Stimulated activated CD8-positive, alpha-beta memory T cell treated with anti-CD3 and anti-CD28 coated beads, Interleukin-12 subunit alpha, Interleukin-12 subunit beta, amount 100 ng/mL, for 24 hours (primary cell): Measurements from ENCODE around the gene SIRPA.

Experiments
- DNase-seq: peaks from one replicate; pipeline ENCODE4 v3.0.0-alpha.2; 2020; ENCODE audit errors: extremely low read depth

The SIRPA gene

DNA sequence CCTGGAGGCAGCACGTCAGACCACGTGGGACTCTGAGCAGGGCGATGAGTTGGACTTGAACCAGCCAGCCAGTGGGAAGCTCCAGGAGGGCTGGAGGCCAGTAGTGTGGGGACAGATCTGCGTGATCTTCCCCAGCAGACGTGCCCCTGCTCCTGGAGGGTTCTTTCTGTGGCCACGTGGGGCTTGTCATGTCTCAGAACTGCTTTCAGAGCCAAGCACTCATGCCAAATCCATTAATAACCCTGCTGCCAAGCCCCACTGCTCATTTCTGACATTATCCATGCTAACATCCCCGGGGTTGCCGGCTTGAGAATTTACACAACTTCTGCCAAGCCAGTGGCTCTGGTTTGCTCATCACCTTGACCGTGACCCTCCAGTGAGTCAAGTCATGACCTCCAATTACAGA lies 38.3 kb downstream of the SIRPA start:
- no peak for DNase-seq

DNA sequence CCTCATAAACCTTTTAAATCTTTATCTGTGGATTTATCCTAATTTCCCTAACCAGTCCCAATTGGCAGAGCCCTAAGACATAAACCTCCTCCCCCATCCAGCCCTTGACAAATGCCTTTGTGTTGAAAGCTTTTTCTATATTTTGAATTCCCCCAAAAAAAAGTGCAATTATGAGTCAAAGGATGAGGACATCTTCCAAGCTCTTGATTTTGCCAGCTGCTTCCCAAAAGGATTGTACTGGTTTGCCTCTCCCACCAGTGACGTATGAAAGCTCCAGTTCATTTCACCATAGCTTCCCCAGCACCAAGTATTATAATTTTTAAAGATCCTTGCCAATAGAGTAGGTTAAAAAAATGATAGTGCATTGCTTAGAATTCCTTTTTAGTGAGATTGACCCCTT lies 38.9 kb downstream of the SIRPA start:
- no peak for DNase-seq

DNA sequence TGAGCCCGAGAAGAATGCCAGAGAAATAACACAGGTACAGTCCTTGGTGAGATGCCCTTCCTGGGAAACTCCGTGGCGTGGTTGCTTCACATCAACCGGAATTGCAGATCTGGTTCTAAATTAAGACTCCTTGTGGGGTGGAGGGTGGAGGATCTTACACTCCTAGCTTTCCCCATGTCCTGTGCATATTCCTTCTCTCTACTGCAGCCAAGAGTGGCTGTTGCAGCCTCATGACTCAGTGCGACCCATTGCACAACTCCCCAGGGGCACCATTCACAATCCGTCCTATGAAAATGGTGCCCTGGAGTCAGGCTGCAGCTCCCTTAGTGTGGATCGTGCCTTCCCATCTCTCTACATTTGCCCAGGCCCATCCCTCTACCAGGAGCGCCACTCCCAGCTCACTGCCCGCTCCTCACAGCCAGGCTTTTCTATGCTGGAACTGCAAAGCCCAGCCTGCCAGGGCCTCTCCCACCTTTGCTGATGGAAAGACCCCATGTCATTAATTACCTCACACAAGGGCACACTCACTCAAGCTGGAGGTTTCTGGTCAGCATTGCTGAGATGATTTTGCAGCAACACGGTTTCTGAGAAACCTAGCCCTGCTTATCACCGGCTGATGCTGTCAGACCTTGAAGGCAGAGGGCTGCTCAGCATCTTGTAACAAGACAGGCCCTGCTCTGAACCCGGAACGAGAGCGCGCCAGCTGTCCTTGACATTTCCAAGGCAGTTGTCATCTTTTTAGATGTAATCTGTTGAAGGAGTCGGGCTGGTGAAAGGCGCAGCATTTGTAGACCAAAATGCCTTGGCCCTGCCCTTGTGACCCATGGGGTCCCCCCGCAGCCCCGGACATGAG lies 39.7 kb downstream of the SIRPA start:
- DNase-seq: no peak

DNA sequence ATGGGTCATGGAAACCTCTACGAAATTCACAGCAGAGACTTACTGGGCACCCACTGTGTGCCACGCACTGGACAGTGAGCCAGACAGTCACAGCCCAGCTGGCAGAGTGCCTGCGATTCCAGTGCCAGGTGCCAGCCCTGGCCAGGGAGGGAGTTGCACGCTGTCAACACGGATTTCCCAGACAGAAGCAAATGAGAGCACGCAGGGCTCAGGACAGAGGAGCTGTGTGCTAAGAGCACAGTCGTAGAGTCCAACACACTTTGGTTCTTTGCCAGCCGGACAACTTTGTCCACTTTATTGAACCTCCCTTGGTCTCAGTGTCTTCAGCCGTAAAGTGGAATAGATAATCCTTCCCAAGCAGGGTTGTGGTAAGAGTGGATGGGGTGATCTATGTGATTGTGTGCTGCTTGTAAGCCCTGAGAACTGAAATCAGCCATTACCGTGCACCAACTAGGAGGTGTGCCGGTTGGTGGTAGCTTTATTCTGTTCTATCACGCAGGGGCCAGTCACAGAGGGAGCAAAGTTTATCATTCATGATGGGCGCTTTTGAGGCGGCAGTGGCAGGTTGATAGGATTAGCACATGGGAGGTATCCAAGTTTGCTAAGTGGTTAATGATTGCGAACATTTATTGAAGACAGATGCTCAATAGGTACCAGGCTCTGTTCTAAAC lies 40.6 kb downstream of the SIRPA start:
- no peak for DNase-seq

DNA sequence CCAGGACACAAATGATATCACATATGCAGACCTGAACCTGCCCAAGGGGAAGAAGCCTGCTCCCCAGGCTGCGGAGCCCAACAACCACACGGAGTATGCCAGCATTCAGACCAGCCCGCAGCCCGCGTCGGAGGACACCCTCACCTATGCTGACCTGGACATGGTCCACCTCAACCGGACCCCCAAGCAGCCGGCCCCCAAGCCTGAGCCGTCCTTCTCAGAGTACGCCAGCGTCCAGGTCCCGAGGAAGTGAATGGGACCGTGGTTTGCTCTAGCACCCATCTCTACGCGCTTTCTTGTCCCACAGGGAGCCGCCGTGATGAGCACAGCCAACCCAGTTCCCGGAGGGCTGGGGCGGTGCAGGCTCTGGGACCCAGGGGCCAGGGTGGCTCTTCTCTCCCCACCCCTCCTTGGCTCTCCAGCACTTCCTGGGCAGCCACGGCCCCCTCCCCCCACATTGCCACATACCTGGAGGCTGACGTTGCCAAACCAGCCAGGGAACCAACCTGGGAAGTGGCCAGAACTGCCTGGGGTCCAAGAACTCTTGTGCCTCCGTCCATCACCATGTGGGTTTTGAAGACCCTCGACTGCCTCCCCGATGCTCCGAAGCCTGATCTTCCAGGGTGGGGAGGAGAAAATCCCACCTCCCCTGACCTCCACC lies 42.2 kb downstream of the SIRPA start:
- no peak for DNase-seq

DNA sequence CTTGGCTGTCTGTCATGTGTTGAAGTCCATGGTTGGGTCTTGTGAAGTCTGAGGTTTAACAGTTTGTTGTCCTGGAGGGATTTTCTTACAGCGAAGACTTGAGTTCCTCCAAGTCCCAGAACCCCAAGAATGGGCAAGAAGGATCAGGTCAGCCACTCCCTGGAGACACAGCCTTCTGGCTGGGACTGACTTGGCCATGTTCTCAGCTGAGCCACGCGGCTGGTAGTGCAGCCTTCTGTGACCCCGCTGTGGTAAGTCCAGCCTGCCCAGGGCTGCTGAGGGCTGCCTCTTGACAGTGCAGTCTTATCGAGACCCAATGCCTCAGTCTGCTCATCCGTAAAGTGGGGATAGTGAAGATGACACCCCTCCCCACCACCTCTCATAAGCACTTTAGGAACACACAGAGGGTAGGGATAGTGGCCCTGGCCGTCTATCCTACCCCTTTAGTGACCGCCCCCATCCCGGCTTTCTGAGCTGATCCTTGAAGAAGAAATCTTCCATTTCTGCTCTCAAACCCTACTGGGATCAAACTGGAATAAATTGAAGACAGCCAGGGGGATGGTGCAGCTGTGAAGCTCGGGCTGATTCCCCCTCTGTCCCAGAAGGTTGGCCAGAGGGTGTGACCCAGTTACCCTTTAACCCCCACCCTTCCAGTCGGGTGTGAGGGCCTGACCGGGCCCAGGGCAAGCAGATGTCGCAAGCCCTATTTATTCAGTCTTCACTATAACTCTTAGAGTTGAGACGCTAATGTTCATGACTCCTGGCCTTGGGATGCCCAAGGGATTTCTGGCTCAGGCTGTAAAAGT lies 43.5 kb downstream of the SIRPA start:
- DNase-seq: no peak

DNA sequence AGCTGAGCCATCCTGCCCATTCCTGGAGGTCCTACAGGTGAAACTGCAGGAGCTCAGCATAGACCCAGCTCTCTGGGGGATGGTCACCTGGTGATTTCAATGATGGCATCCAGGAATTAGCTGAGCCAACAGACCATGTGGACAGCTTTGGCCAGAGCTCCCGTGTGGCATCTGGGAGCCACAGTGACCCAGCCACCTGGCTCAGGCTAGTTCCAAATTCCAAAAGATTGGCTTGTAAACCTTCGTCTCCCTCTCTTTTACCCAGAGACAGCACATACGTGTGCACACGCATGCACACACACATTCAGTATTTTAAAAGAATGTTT lies 44.0 kb downstream of the SIRPA start:
- no peak for DNase-seq

DNA sequence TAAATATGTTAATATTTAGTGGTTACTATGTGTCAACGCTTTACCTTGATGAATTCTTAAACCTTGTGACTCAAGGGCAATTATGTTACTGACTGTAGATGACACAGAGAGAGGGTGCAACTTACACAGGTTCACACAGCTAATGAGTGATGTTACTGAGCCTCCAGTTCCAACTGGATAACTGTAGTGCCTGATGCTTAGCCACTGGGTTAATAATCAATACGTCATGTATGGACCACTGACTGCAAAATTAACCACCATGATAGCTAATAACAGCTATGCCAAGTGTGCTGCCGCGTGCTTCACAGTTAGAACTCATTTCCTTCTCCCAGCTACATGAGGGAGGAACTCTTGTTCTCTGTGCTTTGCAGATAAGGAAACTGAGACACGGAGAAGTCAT lies 45.4 kb downstream of the SIRPA start:
- no peak for DNase-seq

DNA sequence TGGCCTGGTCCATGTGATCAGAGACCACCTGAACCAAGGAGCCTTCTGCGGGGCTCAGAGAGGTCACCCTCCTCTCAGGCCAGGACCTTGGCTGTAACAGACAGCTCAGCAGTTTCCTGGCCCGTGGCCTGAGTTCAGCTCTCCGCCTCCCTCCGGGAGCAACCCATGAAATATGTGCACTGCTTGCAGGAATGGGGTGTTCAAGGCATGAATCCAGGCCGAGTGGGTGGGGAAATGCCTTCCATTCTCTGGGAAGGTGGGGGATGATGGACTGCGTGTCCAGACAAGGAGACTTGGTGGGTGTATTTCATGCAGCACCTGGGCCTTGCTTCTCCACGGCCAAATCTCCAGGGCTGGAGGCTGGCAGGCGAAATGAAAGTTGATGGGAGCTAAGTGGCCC lies 46.0 kb downstream of the SIRPA start:
- no peak for DNase-seq

DNA sequence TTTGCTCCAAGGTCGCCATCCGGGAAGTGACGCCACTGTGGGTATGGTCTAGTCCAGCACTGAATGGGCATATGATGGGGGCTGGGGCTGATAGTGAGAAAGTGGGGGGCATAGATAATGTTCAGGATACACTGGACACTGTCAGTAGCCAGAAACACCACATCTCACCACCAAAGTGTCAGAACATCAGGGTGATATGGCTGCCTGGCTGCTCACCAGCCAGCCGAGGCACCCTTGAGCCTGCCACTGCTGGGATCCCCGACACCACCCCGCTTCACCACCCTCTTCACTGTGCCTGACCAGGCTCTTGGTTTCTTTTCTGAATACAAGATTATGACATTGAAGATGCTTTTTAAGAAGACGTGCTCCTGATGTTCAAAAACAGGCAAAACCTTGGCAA lies 46.9 kb downstream of the SIRPA start:
- DNase-seq: no peak

DNA sequence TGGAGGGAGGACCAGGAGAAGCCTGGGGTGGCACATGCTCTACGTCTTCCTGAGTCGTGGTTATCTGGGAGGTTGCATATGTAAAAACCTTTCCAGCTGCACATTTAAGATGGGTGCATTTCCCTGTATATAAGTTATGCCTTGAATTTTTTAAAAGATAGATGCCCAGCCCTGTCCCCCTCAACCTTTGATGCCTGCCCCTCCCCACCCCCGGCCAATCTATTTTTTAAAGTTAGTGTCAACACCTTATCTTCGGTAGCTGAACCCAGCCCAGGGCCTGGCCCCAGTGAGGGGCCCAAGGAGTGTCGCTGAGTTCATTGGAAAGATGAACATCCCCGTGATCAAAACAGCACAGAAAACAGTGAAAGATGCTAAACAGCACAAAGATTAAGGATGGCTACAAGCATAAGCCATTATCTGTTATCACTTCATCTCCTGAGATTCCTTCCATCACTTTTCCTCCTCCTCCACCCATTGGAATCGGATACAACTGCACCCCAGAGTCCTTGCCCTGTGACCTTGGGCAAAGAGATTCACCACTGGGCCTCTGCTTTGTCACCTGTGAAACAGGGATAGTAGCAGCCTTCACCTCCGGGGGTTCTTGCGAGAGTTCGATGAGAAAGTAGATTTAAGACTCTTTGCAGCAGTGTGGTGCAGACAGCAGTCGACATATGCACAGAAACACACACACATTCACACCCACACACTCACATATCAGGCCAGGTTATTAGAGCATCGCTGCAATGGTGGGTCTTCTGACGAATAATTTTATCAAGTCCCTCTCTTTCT lies 47.5 kb downstream of the SIRPA start:
- DNase-seq: no peak

DNA sequence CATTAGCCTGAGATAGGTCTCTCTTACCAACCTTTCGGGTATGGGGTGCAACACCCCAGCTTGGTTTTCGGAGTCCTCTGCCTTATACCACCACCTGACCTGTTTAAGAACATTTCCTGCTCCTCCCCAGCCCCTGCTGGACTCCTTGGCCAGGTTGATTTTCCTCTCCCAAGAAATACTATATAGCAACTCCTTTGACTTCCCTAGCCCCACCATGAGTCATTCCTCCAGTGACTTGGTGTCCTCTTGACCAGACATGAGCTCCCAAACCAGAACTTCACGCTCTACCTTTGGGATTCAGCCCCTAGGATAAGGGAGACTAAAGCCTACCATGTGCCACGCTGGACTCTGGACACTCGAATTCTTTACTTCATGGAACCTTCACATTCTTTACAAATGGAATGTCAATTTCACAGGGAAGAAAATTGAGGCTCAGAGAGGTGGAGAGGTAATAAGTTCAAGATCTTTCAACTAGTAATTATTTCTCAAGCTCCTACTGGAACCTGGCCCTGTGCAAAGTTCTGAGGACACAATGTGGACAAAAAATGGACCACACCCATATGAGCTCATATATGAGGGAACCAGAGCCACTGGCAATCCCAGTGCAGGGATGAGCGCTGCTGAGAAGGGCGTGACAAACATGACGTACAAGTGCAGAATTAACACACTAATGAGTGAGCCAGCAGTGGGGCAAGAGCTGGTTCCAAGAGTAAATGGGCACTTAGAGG lies 48.2 kb downstream of the SIRPA start:
- DNase-seq: no peak

DNA sequence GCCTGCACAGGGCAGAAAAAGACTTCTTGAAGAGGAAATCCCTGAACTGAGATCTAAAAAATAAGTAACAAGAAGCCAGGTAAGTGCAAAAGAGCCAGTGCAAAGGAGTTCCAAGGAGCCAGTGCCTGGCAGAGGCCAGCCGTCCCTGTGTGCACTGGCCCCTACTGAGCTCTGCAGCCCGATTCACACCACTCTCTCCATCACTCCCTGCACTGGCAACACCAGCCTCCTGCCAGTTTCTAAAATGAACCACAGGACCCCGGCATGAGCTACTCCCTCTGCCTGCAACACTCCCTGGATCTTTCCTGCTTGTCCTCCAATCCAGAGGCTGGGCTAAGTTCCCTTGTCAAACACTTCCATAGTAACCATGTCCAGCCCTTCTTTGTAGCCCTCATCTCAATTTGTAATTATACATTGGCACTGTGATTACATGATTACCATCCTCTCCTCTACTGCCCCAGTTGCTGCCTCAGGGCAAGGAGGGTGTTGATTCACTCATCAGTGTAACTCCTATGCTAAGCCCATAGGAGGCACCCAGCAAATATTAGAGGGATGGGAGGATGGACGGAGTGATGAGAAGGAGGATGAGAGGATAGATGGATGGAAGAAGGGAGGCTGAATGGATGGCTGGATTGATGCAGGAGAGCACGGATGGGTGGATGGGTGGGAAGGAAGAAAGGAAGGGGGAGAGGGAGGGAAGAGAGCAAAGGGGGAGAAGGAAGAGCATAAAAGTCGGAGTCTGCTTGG lies 49.3 kb downstream of the SIRPA start:
- no peak for DNase-seq

DNA sequence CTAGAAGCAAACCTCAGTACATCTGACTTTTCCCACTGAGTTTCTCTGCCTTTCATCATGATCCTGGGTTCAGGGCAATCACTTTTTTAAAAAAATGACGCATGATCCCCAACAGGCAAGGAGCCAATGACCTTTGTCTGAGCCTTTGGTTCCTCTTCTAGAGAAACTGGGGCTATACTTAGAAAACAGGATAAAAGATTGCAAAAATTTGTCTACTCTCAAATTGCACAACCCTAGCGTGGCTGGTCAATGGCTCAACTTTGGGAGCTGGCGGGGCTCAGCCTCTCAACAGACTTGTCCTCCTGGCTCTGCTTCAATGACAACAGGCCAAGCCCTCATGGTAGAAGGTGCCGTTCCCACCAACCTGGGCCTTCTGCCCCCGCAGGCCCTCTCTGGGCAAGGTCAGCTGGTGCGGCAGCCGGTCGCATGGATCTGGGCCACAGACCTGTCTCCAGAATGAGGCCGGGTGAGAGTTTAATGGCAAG lies 50.0 kb downstream of the SIRPA start:
- DNase-seq: no peak

DNA sequence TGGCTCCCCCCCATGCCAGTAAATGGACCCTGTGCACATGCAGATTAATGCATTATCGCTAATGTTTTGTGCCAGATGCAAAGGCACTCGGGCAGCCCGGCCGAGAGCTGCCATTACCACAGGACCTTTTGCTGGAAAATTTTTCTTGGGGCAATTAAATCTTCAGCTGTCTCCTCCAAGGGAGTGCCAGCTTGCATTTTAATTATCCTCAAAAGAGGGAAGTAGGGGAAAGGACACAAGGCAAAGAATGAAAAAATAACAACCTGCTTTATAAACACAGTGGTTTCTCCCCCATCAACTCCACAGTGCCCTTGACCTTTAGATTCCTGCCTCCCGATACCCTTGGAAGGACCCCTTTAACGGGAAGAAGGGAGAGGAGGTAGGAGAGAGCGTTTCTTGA lies 50.5 kb downstream of the SIRPA start:
- DNase-seq: no peak

DNA sequence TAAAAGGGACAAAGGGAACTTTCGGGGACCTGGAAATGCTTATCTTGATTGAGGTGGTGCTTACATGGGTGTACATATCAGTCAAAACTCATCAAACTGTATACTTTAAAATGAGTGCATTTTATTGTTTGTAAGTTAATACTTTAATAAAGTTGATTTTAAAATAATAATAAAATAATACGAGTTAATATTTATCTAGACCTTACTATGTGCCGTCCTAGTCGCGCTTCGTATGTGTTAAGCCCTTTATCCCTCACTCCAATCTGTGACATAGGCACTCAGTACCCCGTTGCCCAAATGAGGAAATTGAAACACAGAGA lies 51.2 kb downstream of the SIRPA start:
- no peak for DNase-seq

DNA sequence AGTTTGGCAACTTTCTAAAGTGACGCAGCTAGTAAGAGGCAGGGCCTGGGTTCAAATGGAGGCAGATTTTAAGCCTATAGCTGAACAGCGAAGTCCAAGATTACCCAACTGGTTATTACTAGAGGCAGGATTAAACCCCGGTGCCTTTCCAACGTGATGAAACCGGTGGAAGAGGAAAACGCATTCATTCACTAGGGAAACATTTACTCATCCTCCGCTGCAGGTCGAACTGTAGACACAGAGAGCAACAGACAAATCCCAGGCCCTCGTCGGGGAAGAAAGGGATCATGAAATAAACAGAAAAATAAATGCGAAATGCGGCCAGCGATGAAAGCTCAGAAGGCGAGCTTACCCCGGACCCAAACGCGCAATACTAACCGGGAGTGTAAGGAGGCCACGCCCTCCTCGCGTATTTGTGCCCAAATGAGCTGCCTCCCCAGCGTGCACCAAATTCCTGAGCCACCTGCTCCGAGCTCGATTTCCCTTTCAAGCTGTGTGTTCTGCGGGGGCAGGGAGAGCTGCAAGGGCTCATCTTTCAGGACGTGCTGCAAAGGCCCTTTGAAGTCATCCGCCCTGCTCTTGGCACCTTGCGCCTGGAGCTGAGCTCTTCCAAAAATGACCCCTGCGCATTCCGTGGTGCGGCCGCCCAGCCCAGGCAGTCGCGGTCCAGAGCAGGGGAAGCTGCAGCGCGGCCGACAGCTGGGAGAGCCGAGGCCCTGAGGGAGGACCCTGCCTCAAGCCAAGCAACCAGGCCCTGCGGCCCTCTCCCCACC lies 51.7 kb downstream of the SIRPA start:
- DNase-seq: no peak

DNA sequence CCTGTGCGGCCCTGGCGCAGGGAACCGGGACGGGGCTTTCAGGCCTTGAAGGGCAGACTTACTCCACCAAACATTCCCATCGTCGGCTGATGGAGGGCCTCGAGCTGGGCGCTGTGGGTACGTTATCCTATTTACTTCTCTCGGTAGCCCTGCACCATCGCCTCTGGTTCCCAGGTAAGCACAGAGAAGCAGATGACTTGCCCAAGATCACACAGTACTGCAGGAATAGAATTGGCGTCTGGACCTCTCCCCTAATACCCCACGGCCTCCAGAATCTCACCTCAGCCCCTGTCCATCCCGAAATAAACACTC lies 52.3 kb downstream of the SIRPA start:
- DNase-seq: no peak

DNA sequence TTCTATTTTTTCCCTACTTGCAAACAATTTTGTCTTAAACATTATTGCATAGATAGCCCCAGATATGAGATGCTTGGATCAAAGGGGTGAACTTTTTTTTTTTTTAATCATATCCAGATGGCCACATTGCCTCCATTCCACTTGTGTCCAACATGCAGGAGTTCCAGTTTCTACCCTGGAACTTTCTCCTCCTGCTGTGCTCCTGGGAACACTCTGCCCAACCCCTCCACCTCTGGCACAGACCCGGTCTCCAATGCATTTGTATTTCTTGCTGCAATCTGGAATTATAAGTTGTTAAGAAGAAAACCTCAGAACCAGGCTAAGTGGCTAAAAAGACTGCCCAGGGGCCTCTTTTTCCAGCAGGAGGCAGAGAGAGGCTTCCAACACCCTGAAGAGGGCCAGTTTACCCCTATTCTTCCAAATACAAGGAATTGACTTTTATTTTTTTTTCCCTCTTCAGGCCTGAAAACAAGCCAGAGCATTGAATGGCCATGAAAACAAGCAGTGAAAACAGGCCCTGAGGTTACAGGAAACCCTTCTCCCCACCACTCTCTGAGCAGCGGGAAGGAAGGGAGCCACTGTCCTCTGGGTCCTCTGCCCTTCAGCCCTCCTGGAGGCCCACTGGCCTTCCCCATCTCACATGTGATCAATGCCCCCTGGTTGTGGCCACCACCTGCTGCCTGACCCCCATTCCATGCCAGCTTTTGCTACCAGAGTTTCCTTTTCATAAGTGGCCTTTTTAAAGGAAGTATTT lies 54.3 kb downstream of the SIRPA start:
- no peak for DNase-seq
